Epithelial cell of esophagus (primary cell): ENCODE results near the gene ZNF800.

Experiments used
- DNase-seq: peaks from one replicate; pipeline ENCODE4 v3.0.0; 2010; ENCODE audit warnings: low read depth
- H3K4me3 ChIP-seq: 2 replicates; pipeline ENCODE4 v1.5.1; 2011; ENCODE audit warnings: mild to moderate bottlenecking, low read length, control low read depth
- CTCF ChIP-seq: IDR thresholded peaks from 2 replicates; pipeline ENCODE4 v1.5.1; 2011; ENCODE audit warnings: low read depth, mild to moderate bottlenecking, low read length, control low read depth, inconsistent platforms; ENCODE audit not compliant: insufficient read depth; ENCODE audit errors: missing control alignments

Gene ZNF800

GRCh38 chr7:127379642-127380041, 12.9 kb downstream of the ZNF800 start:
- no peak for TF ChIP-seq CTCF
- DNase-seq, result no peak
- H3K4me3 ChIP-seq, result no peak overlapping the region

- DNase-seq, result no peak
- no peak for TF ChIP-seq CTCF
- no peak overlapping the region for H3K4me3 ChIP-seq
These were observed 14.0 kb downstream of the ZNF800 start for GRCh38 chr7:127378537-127378936.

GRCh38 chr7:127377425-127377824, 15.1 kb downstream of the ZNF800 start:
- DNase-seq, result no peak
- no peak overlapping the region for H3K4me3 ChIP-seq
- TF ChIP-seq CTCF, result no peak

GRCh38 chr7:127375631-127376030, 16.9 kb downstream of the ZNF800 start:
- DNase-seq, result no peak

GRCh38 chr7:127367679-127368078, 24.8 kb downstream of the ZNF800 start:
- no peak for DNase-seq
- H3K4me3 ChIP-seq, result no peak overlapping the region
- no peak for TF ChIP-seq CTCF

More at GRCh38 chr7:127375631-127376030, 16.9 kb downstream of the ZNF800 start:
- H3K4me3 ChIP-seq, result no peak overlapping the region
- no peak for TF ChIP-seq CTCF

GRCh38 chr7:127366680-127367079, 25.8 kb downstream of the ZNF800 start:
- no peak for TF ChIP-seq CTCF

GRCh38 chr7:127365957-127366315, 26.6 kb downstream of the ZNF800 start:
- no peak for DNase-seq
- no peak overlapping the region for H3K4me3 ChIP-seq
- TF ChIP-seq CTCF, result no peak

More at GRCh38 chr7:127366680-127367079, 25.8 kb downstream of the ZNF800 start:
- no peak for DNase-seq
- no peak overlapping the region for H3K4me3 ChIP-seq
